ENCODE measurements around the gene NOTUM.

The NOTUM gene

DNA sequence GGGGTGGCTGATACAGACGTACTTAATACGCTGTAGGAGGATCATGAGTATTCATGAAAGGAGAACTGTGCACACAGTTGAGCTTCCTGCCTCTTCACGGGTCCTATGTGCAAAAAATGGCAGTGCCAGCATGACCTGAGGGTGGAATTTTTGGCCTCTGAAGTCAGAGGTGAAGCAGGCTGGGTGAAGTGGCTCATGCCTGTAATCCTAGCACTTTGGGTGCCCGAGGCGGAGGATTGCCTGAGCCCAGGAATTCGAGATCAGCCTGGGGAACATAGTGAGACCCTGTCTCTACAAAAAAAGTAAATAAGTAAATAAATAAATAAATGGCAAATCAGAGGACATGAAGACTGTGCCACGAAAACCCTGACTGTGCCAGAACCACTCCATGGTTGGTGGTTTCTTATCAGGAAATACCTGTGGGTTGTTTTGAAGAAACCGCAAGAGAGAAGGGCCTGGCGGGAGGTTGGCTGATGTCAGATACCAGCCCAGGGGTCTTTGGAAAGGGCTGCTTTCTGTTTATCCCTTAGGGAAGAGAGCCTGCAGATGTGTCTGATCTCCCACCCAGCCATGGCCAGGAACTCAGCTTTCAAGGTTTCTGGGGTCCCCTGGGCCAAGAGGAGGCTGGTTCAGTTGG is 19.8 kb upstream of the NOTUM start:
- no peak overlapping the region for H3K4me3 ChIP-seq (ENCODE audit: low read length)
- peak; percentile 66 for DNase-seq (ENCODE audit: low read depth, low spot score)

DNA sequence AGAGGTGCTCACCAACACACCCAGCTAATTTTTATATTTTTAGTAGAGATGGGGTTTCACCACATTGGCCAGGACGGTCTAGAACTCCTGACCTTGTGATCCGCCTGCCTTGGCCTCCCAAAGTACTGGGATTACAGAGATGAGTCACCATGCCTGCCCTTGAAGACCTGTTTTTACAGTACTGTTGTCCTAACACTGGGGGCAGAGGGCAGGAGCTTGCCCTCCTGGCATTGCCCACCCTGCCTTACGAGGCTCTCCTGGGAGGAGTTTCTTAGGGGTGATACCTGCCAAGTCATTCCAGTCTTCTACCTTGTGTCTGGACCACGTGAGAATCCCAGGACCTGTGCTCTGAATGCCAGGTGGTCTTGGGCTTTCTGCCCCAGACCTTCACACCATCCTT is 19.1 kb upstream of the NOTUM start:
- DNase-seq (ENCODE audit: low read depth, low spot score), result no peak
- H3K4me3 ChIP-seq (ENCODE audit: low read length), result no peak overlapping the region

DNA sequence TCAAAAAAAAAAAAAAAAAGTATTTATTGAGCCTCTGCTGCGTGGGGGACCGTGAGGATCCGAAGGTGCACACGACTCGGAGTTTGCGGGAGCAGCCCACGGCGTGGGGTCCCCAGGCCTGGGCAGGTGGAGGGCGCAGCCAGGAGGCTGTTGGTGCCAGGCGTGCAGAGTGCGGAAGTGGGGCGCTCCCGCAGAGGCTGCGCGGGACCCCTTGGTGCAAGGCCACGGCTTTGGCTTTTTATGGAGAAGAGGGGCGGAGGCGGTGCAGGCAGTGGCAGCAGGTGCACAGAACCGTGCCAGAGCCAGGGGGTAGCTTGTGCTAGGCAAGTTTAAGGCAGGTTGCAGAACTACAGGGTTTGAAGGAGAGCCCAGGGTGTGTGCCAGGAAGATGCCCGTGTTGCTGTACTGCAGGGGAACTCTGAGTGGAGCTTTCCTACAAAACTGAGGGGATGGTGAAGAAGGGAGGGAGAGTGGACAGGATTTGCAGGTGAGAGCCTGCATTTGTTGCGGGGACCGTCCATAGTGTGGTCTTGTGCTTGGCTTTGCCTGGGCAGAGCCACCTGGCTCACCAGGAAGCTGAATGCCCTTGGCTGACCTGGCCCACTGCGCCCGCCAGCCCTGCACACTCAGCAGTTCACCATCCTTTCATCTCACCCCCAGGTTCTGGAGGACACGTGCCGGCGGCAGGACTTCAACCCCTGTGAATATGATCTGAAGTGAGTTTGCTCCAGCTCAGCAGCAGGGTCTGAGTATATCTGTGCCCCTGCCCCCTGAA is 17.7 kb upstream of the NOTUM start:
- no peak overlapping the region for H3K4me3 ChIP-seq (ENCODE audit: low read length)
- DNase-seq (ENCODE audit: low read depth, low spot score), result no peak

DNA sequence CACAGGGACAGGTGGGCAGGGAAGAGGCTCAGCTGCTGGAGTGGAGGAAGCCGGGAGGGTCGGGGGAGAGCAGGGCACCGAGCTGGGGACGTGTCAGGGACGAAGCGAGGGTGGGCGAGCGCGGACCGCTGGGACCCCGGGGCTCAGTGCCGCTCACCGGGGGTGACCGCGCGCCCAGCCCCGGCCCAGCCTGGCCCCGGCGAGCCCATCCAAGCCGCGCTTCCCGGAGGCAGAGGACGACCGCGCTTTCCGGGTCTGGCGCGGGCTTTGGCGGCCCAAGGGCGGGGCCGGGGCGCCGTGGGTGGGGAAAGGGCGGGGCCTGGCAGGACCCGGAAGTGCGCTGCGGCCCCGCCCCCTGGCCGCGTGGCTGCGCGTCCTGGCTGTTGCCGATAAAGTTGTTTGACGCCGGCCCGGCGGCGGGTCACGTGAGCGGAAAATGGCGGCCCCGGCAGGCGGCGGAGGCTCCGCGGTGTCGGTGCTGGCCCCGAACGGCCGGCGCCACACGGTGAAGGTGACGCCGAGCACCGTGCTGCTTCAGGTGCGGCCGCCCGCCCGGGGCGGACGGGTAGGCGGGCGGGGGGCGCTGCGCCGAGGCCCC is 16.3 kb upstream of the NOTUM start, which contains the start of gene ASPSCR1:
TSS of gene ASPSCR1 (plus strand) at position 419 of the 598 bp plus-strand sequence. CDS start at position 437, 18 bp downstream.
- peak within 1 kb of the TSS; percentile 73 for H3K4me3 ChIP-seq (ENCODE audit: low read length)
- DNase-seq (ENCODE audit: low read depth, low spot score), result peak; percentile 81

DNA sequence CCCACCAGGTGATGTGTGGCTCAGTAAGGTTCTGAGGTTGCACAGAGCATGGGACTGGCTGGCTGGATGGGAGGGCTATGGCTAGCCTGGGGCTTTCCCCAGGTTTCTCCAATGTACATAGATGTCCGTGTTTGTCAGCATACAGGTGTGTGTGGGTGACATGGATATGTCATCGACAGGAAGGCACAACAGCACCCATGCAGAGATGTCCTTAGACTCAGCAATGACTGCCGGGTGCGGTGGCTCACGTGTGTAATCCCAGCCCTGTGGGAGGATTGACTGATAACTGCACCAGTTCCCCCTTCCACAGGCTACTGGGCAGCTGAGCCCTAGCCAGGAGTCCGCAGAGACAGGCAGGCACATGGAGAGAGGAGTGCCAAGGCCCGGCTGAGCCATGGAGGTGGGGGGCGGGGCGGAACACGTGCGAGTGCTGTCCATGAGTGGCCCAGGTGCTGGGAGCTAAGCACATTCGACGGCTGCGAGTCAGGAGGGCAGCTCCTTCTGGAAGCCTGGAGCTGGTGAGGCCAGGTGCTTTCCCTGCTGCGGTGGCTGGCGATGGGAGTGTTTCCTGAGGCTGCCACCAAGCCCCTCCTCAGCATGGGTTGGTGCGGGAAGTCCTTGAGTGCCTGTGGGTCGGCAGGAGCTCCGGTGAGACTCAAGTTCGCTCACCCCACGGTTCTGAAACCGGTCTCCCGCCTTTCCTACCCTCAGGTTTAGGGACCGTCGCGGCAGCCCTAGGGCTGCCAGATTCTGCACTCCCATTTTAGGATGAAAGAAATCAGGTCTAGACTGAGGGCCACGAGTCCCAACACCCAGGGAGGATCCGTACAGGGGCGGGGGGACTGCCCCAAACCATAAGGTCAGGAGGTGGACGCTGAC is 15.6 kb upstream of the NOTUM start:
- peak overlapping the region; percentile 73 for H3K4me3 ChIP-seq (ENCODE audit: low read length)
- DNase-seq (ENCODE audit: low read depth, low spot score), result no peak

DNA sequence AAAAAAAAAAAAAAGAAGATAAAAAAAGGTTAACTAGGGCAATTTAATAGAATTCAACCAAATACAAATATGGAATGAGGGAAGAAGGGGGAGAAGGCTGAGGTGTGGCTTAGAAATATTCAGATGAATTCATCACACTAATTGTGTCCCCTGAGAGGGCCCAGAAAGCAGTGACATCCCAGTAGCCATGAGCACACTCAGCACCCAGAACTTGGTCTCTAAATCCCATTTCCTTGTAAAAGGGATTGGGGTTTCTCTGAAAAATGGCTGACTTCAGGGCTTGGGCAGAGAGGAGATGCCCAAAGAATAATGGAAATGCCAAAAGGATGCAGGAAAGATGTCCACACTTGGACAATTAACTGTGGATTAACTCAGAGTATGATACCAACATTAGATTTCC is 12.4 kb upstream of the NOTUM start:
- DNase-seq (ENCODE audit: low read depth, low spot score), result no peak
- no peak overlapping the region for H3K4me3 ChIP-seq (ENCODE audit: low read length)

DNA sequence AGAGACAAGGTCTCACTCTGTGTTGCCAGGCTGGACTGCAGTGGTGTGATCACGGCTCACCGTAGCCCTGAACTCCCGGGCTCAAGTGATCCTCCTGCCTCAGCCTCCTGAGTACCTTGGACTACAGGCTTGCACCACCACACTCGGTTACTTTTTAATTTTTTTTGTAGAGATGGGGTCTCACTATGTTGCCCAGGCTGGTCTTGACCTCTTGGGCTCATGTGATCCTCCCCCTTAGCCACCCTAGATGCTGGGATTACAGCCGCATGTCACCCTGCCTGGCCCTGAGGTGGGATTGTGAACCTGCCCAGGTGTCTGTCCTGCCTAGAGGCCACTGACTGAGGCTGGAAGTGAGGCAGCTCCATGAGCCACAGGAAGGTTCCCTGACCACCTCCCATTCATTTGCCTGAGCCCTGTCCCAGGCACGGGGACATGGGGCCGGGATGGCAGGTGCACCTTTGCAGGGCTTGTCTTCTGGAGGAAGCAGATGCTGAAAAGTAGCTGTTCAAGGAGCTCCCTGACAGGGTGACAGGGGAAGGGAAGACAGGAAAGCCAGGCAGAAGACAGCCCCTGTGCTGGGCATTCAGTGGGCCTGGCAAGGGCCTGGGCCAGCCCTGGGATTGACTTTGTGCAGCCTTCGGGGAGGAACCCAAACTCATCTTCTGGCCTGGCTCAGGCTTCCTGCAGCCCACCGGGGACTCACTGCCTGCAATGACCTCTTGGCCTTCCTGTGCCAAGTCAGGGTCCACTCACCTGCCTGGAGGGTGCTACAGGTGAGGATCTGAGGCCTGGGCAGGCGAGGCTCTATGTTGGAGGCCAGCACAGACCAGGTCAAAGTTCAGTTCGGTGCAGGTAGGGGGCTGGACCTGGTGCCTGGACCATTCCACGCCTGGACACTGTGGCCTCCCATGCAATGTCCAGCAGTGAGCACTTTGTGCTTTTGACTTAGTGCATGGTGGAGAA is 8.1 kb upstream of the NOTUM start:
- no peak for DNase-seq (ENCODE audit: low read depth, low spot score)
- H3K4me3 ChIP-seq (ENCODE audit: low read length), result no peak overlapping the region

DNA sequence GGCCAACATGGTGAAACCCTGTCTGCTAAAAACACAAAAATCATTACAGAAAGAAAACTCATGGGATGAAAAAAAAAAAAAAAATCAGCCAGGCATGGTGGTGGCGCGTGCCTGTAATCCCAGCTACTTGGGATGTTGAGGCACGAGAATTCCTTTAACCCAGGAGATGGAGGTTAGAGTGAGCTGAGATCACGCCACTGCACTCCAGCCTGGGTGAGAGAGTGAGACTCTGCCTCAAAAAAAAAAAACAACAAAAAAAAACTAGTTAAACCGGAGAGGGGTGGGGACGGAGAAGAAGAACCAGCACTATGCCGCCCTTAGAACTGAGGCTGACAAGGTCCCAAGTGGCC is 7.4 kb upstream of the NOTUM start:
- no peak overlapping the region for H3K4me3 ChIP-seq (ENCODE audit: low read length)
- DNase-seq (ENCODE audit: low read depth, low spot score), result no peak

DNA sequence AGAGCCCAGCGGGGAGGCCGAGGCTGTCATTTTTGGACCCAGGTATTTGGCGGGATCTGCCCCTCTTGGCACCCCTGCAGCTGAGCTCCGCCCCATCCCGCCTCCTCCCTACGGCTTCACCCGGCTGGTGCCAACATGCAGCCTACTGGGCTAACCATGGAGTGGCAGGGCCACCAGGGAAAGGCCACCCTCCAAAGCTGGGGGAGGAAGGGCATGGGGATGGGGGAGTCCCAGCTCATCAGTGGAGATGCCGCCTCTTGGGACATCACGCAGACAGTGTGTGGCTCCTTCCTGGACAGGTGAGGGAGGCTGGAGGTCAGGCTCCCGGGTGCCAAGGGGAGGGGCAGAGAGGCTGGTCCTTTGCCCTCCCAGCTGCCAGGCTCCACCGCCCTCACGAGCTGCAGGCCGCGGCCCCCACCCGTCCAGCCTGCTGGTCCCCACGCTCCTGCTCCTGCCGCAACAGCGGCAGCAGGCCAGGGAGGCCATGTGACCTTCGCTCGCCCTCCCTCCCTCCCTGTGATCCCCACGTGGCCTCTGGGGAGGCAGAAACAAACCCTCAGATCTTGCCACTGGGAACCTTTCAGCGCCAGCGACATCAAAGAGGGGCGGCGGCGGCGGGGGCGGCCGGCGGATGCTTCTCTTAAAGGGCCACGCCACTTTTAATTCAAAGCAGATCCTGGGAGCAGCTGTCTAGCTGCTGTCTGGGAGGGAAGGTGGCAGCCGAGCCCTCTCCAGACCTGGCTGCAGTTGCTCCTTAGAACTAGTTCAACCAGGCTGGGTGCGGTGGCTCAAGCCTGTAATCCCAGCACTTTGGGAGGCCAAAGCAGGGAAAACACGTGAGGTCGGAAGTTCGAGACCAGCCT is 6.8 kb upstream of the NOTUM start:
- H3K4me3 ChIP-seq (ENCODE audit: low read length), result peak overlapping the region; percentile 46
- DNase-seq (ENCODE audit: low read depth, low spot score), result peak; percentile 91

DNA sequence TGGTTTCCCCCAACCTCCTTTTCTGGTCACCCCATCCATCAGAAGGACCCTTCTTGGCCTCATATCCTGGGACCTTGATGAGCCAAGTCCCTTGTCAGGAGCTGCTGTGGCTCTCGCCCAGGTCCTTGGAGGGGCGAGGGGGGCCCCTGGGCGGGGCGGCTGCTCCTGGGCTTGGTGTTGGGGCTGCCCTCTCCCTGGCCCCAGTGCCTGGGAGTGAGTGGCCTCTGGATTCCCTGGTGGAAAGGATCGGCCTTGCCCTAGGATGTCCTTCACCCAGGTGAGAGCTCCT is 6.2 kb upstream of the NOTUM start:
- no peak for DNase-seq (ENCODE audit: low read depth, low spot score)
- H3K4me3 ChIP-seq (ENCODE audit: low read length), result no peak overlapping the region

DNA sequence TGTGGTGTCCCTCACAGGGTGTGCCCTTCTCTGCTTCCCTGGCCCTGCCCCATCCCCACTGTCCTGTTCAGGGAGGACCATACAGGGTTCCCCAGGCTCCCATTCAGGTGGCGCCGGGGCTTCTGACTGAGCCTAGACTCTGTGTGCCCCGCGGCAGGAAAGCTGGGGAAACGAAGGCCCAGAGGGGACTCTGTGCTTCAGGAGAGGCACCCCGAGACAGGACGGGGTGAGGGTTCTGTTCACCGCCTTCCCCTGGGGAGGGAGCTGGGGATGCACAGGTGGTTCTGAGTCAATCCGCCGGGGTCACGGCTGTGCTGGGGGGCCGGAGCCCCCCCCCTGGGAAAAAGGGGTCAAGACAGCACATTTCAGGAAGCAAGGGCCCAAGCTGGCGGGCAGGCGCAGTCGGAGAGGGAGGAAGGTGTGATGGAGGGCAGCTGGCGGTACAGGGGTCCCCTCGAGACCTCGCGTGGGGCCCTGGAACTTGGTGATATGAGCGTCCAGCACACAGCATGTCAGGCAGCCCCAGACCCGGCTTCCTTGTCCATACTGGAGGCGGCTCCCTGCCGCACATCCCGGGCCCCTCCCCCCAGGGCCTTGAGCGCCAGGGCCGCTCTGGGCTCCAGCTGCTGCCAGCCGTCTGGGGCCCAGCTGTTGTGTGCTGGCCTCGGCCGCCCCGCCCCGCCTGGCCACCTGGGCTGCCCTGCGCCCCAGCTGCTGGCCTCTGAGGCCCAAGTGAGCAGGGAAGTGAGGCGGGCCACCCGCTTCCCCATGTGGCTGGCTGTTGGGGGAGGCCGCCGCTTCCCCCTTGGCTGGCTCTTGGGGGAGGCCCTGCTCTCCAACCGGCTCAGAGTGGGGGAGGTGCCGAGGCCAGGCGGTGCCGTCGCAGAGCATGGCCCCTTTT is 5.6 kb upstream of the NOTUM start:
- no peak for DNase-seq (ENCODE audit: low read depth, low spot score)
- H3K4me3 ChIP-seq (ENCODE audit: low read length), result no peak overlapping the region

DNA sequence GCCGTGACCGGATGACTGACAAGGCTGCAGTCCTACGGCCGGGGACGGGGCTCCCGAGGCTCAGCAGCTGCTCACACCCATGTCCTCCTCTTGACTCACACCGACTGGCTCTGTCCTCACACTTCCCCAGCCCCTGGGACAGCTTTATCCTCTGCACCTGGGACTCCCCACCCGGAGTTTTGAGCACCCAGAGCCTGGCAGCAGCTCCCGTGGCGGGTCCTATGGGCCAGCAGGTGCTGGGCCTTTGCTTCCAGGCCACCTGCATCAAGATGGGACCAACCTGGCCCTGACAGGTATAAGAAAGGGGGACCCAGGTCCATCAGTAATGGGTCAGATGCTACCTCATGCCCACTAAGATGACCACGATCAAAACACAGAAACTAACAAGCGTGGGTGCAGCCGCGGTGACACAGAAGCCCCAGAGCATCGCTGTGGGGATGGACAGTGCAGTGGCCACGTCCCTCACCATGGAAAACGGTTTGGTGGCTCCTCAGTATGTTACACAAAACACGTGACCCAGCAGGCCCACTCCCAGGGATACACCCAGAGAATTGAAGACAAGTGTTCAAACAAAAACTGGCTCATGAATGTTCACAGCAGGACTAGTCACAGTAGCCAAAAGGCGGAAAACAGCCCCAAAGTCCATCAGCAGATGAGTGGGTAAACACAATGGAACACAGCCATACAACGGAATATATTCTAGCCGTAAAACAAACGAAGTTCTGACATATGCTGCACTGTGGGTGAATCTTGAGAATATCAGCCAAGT is 3.3 kb upstream of the NOTUM start:
- H3K4me3 ChIP-seq (ENCODE audit: low read length), result no peak overlapping the region
- no peak for DNase-seq (ENCODE audit: low read depth, low spot score)

DNA sequence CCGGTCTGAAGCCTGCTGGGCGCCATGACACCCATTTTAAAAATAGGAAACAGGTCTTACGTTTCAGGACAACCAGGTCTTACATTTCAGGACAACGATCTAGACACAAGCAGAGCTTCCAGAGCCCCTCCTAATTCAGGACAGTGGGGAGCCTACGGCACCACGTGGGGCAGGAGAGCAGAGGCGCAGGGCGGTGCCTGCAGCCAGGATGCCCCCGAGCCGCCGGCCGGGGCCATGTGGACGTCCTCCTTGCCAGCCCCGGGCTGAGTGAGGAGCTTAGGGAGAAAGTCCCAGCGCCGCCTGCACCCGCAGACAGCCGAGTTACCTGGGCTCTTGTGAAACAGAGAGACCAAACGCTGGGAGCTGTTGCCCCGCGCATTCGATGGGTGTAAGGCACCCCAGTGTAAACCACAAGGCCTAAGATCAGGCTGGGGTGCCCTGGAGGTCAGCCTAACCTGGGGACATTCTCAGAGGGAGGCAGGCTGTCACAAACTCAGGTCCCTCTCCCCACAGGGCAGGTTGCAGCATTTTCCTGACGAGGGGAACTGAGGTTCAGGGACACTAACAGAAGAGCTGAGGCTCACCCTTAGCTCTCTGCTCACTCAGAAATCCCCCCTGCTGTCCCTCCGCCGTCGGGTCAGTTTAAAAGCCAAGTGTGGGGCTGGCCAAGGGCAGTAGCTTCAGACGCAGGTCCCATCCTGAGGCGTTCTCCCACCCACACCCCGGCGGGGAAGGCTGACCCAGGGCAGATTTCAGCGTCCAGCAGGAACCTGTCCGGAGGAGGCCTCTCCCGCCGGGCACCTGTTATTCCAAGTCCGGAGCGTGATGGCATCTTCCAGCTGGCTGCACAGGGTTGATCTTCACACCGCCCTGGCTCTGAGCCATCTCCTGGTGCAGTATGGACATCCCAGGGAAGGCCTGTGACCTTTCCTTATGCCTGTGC is 1.8 kb upstream of the NOTUM start:
- H3K4me3 ChIP-seq (ENCODE audit: low read length), result no peak overlapping the region
- no peak for DNase-seq (ENCODE audit: low read depth, low spot score)

DNA sequence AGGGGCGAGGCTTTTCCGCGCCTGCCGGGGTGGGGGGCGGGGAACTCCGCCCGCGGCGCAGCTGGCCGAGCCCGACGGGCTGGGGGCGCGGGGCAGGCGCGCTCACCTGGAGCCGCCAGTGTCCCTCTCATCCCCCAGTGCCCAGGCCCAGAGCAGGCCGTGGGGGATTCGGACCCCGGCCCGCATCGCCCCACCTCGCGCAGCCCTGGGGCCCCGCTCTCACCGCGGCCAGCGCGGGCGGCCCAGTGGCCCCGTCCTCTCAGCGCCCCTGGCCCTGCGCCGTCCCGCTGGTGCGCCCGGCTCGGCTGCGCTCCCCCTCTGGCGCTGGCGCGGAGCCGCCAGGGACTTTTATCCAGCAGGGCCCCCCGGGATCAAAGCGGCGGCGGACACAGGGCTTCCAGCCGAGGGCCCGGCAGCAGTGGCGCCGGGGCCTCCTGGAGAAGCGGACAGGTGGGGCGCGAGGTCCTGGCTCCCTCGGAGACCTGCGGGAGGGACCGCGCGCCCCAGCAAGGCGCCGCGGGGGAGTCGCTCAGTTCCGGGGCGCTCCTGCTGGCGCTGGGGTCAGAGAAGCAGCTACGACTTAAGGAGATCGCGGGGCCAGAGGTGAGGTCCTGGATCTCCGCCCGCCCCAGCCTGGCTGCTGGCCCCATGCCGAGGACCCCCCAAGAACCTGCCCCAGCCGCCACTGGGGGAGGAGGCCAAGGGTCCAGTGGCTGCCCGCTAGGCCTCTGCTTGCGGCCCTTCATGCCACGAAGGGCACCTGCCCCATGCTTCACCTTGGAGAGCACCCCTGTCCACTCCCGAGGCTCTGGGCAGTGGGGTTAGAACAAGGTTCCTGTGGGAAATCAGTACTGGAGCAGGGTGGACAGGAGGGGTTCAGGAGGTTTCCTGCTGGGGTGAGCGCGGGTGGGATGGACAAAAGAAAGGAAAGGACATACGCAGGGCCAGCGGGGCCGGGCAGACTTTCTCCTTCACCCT is 823 bp upstream of the NOTUM start:
- no peak overlapping the region for H3K4me3 ChIP-seq (ENCODE audit: low read length)
- DNase-seq (ENCODE audit: low read depth, low spot score), result no peak

Measured in Jurkat, Clone E6-1 (cell line).